ENCODE data around the gene TNNI2. TPM values are rescaled to one million over a fixed set of nuclear protein-coding genes. Genes with fewer than 3 reads are reported as not detected.

The TNNI2 gene
- total and polyA plus RNA-seq, 7 donors = 985 to 6,537 (median 2,859) TPM

- H3K36me3 ChIP-seq (ENCODE audit: insufficient read depth in 1 of 2, low read depth in 1 of 2) = no peaks in the 10 kb centered on the region
- ATAC-seq (no peak), DNase-seq (no peak)
- intact Hi-C loops (cut with DNase I) = no loop called here
- H3K27ac ChIP-seq = no peak overlapping the region
- no peaks in the 10 kb centered on the region for H3K9me3 ChIP-seq
- 75 to 84% (median 77%) methylated on average over 8 to 11 of the region's 11 CpGs for WGBS, 3 donors
- no peak overlapping the region for H3K4me3 ChIP-seq
- H3K4me1 ChIP-seq = peaks cover 12% of the 10 kb centered on the region
- TF ChIP-seq CTCF (IDR thresholded peaks at IDR 0.05) = no peak
- H3K27me3 ChIP-seq (ENCODE audit: insufficient read depth in 3 of 3, low read length in 2 of 3) = no peaks in the 10 kb centered on the region
Measured at GRCh38 chr11:1855886-1856265, 17.1 kb downstream of the TNNI2 start.

- ATAC-seq (no peak), DNase-seq (peak in 1 of 2 donors; percentile 36)
- intact Hi-C loops (cut with DNase I) = no loop called here
- Histone ChIP-seq H3K27ac (no peak overlapping the region), H3K4me3 (no peak overlapping the region), H3K4me1 (peaks cover 12% of the 10 kb centered on the region), H3K36me3 (ENCODE audit: insufficient read depth in 1 of 2, low read depth in 1 of 2) (no peaks in the 10 kb centered on the region), H3K27me3 (ENCODE audit: insufficient read depth in 3 of 3, low read length in 2 of 3) (no peaks in the 10 kb centered on the region), H3K9me3 (no peaks in the 10 kb centered on the region)
- WGBS, 3 donors = 59 to 88% (median 75%) methylated on average over 12 to 13 of the region's 13 CpGs
- no peak for TF ChIP-seq CTCF (IDR thresholded peaks at IDR 0.05)
Measured at GRCh38 chr11:1856306-1857005, 17.7 kb downstream of the TNNI2 start.

GRCh38 chr11:1857064-1857463 is 18.3 kb downstream of the TNNI2 start:
- Histone ChIP-seq H3K9me3 (no peaks in the 10 kb centered on the region), H3K27ac (no peak overlapping the region), H3K27me3 (ENCODE audit: insufficient read depth in 3 of 3, low read length in 2 of 3) (no peaks in the 10 kb centered on the region), H3K36me3 (ENCODE audit: insufficient read depth in 1 of 2, low read depth in 1 of 2) (no peaks in the 10 kb centered on the region), H3K4me1 (peaks cover 12% of the 10 kb centered on the region), H3K4me3 (no peak overlapping the region)
- 81 to 87% (median 82%) methylated on average over 11 of the region's 11 CpGs for WGBS, 3 donors
- peak in 1 of 2 donors; percentile 46 for DNase-seq
- intact Hi-C loops (cut with DNase I) = no loop called here
- no peak for ATAC-seq
- no peak for TF ChIP-seq CTCF (IDR thresholded peaks at IDR 0.05)

- Histone ChIP-seq H3K9me3 (no peaks in the 10 kb centered on the region), H3K36me3 (ENCODE audit: insufficient read depth in 1 of 2, low read depth in 1 of 2) (no peaks in the 10 kb centered on the region), H3K27me3 (ENCODE audit: insufficient read depth in 3 of 3, low read length in 2 of 3) (no peaks in the 10 kb centered on the region), H3K4me1 (peaks cover 16% of the 10 kb centered on the region), H3K27ac (no peak overlapping the region), H3K4me3 (no peak overlapping the region)
- ATAC-seq = no peak
- intact Hi-C loops (cut with DNase I) = no loop called here
- TF ChIP-seq CTCF (IDR thresholded peaks at IDR 0.05) = no peak
- 91 to 92% (median 91%) methylated on average over 9 of the region's 9 CpGs for WGBS, 3 donors
- DNase-seq = peak in 1 of 2 donors; percentile 61
Measured at GRCh38 chr11:1858154-1858553, 19.4 kb downstream of the TNNI2 start.

- Histone ChIP-seq H3K4me1 (peaks cover 20% of the 10 kb centered on the region), H3K4me3 (no peak overlapping the region), H3K9me3 (no peaks in the 10 kb centered on the region), H3K27ac (no peak overlapping the region), H3K27me3 (ENCODE audit: insufficient read depth in 3 of 3, low read length in 2 of 3) (no peaks in the 10 kb centered on the region), H3K36me3 (ENCODE audit: insufficient read depth in 1 of 2, low read depth in 1 of 2) (no peaks in the 10 kb centered on the region)
- intact Hi-C loops (cut with DNase I) = no loop called here
- no peak for TF ChIP-seq CTCF (IDR thresholded peaks at IDR 0.05)
- ATAC-seq (no peak), DNase-seq (peak in 1 of 2 donors; percentile 50)
- WGBS, 3 donors = 82 to 97% (median 96%) methylated on average over 7 of the region's 7 CpGs
Measured at GRCh38 chr11:1858576-1858975, 19.8 kb downstream of the TNNI2 start.

Measured in psoas muscle (tissue), 8 donors.